Measurements from ENCODE around the gene TNRC6B.

DNA sequence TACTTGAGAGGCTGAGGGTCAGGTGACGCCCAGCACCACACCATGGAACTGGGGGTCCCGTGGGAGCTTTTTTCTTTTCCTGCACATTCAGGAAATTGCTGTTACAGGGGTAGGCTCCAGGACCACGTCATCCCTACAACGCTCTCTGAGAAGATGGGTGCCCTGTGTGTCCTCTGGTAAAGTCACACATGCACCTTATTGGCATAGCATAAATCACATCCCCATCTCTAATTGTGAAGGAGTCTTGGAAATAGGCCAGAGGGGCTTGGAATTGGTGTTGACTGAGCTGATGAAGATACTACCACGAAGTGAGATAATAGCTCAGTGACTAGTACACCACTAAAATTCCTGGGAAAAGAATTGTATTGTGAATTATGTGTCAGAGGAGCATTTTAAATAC lies 57.6 kb downstream of the TNRC6B start:
- no peak for TF ChIP-seq ZNF274 (IDR thresholded peaks at IDR 0.05; ENCODE audit: low read depth, low read length)
- TF ChIP-seq YY1 (IDR thresholded peaks at IDR 0.05; ENCODE audit: insufficient read depth, insufficient read length) = no peak
